ENCODE measurements around the gene TFDP2. TPM values are rescaled to one million over a fixed set of nuclear protein-coding genes. Genes with fewer than 3 reads are reported as not detected.

TFDP2 gene
- total and polyA plus RNA-seq, 11 donors: 18.3 to 80.9 (median 52.2) TPM

GRCh38 chr3:142028243-142028777 is 121.0 kb downstream of the TFDP2 start:
- H3K27me3 ChIP-seq: no peaks in the 10 kb centered on the region
- ATAC-seq (peak; percentile 84 to 90 (median 84)), DNase-seq (peak in 1 of 5 donors; percentile 38)
- H3K27ac ChIP-seq: peak overlapping the region in 10 of 12 donors; percentile 1 to 69 (median 48)
- H3K36me3 ChIP-seq: no peaks in the 10 kb centered on the region
- H3K9me3 ChIP-seq: no peaks in the 10 kb centered on the region
- peak overlapping the region; percentile 20 to 64 (median 49) for H3K4me3 ChIP-seq
- intact Hi-C loops (cut with DNase I): loop anchor here in 1 of 10 donors (10.0 kb wide), 1 partner anchor 196 kb away; the partner anchor contains the start of gene GK5
- 4 to 8% (median 8%) methylated on average over 4 of the region's 4 CpGs for WGBS, 4 donors
- peaks cover 0 to 40% (median 7%) of the 10 kb centered on the region in 12 donors for H3K4me1 ChIP-seq
- TF ChIP-seq CTCF (IDR thresholded peaks at IDR 0.05) (peak in 1 of 12 donors; percentile 25), POLR2A (IDR thresholded peaks at IDR 0.05) (no peak)

- Histone ChIP-seq H3K4me3 (peak overlapping the region; percentile 20 to 64 (median 49)), H3K27me3 (no peaks in the 10 kb centered on the region), H3K27ac (peak overlapping the region in 10 of 12 donors; percentile 1 to 69 (median 48)), H3K36me3 (no peaks in the 10 kb centered on the region), H3K9me3 (no peaks in the 10 kb centered on the region), H3K4me1 (peaks cover 0 to 40% (median 7%) of the 10 kb centered on the region in 12 donors)
- DNase-seq (no peak), ATAC-seq (peak; percentile 60 to 81 (median 70))
- intact Hi-C loops (cut with DNase I): loop anchor here in 1 of 10 donors (10.0 kb wide), 1 partner anchor 197 kb away; the partner anchor contains the start of gene GK5
- 1 to 5% (median 2%) methylated on average over 2 of the region's 2 CpGs for WGBS, 4 donors
- TF ChIP-seq CTCF (IDR thresholded peaks at IDR 0.05): no peak
- no peak for TF ChIP-seq POLR2A (IDR thresholded peaks at IDR 0.05)
These were observed 121.6 kb downstream of the TFDP2 start for GRCh38 chr3:142027735-142028134.

GRCh38 chr3:142027300-142027699 is 122.0 kb downstream of the TFDP2 start:
- intact Hi-C loops (cut with DNase I): loop anchor here in 1 of 10 donors (10.0 kb wide), 1 partner anchor 198 kb away; the partner anchor contains the start of gene GK5
- ATAC-seq (peak in 2 of 4 donors; percentile 46 to 53), DNase-seq (no peak)
- Histone ChIP-seq H3K27ac (peak overlapping the region in 9 of 12 donors; percentile 1 to 69 (median 40)), H3K36me3 (no peaks in the 10 kb centered on the region), H3K27me3 (no peaks in the 10 kb centered on the region), H3K4me3 (peak overlapping the region in 11 of 12 donors; percentile 20 to 64 (median 53)), H3K4me1 (peaks cover 0 to 44% (median 8%) of the 10 kb centered on the region in 12 donors), H3K9me3 (no peaks in the 10 kb centered on the region)
- TF ChIP-seq CTCF (IDR thresholded peaks at IDR 0.05) (no peak), POLR2A (IDR thresholded peaks at IDR 0.05) (no peak)
- 8 to 16% (median 14%) methylated on average over 3 of the region's 3 CpGs for WGBS, 4 donors

- H3K27me3 ChIP-seq: no peaks in the 10 kb centered on the region
- H3K4me1 ChIP-seq: peaks cover 0 to 47% (median 14%) of the 10 kb centered on the region in 12 donors
- H3K36me3 ChIP-seq: no peaks in the 10 kb centered on the region
- H3K4me3 ChIP-seq: no peak overlapping the region
- no peak for ATAC-seq
- DNase-seq: no peak
- intact Hi-C loops (cut with DNase I): loop anchor here in 1 of 10 donors (10.0 kb wide), 1 partner anchor 198 kb away; the partner anchor contains the start of gene GK5
- TF ChIP-seq CTCF (IDR thresholded peaks at IDR 0.05) (no peak), POLR2A (IDR thresholded peaks at IDR 0.05) (no peak)
- H3K9me3 ChIP-seq: no peaks in the 10 kb centered on the region
- H3K27ac ChIP-seq: no peak overlapping the region
- 83 to 89% (median 85%) methylated on average over 2 of the region's 2 CpGs for WGBS, 4 donors
These were observed 123.0 kb downstream of the TFDP2 start for GRCh38 chr3:142026333-142026732.
